Cardiac fibroblast (primary cell): ENCODE data around the gene IL11RA.
A peak's percentile ranks its signal among the peaks of the same experiment; 100 is the strongest.

Source experiments
- DNase-seq, 2 donors: peaks; one replicate each; pipeline versions ENCODE4 v3.0.0 to v3.0.0-alpha.2; 2010; ENCODE audit warnings: low read depth in 2 of 2
- H3K4me3 ChIP-seq, 2 donors: replicated peaks in 1 of 2; 1 replicate in 1 of 2; 2 replicates in 1 of 2; pipeline ENCODE4 v1.5.1; 2011; ENCODE audit warnings: low read depth in 2 of 2, low read length in 2 of 2, mild to moderate bottlenecking in 2 of 2, moderate library complexity in 1 of 2
- CTCF ChIP-seq: IDR thresholded peaks from one replicate; pipeline ENCODE4 v1.5.1; 2011; ENCODE audit warnings: low read depth, mild to moderate bottlenecking, low read length, inconsistent platforms

Gene IL11RA

GRCh38 chr9:34611251-34611810 lies 40.7 kb upstream of the IL11RA start:
- no peak for DNase-seq
- TF ChIP-seq CTCF = no peak
- peak overlapping the region; percentile 78 to 81 for H3K4me3 ChIP-seq

- peak; percentile 81 to 87 for DNase-seq
- TF ChIP-seq CTCF = no peak
- peak within 1 kb of the TSS; percentile 78 to 81 for H3K4me3 ChIP-seq
Measured at GRCh38 chr9:34611811-34612787, 39.9 kb upstream of the IL11RA start, which contains the start of gene RPP25L. Gene RPP25L, minus strand, starts transcription at chr9:34612097. Its CDS starts 801 bp downstream, at chr9:34611296.

- peak; percentile 92 for TF ChIP-seq CTCF
- DNase-seq = peak; percentile 79
- H3K4me3 ChIP-seq = peak overlapping the region; percentile 53 to 81
Measured at GRCh38 chr9:34612788-34613390, 39.1 kb upstream of the IL11RA start.

- H3K4me3 ChIP-seq = no peak overlapping the region
- no peak for TF ChIP-seq CTCF
- DNase-seq = no peak
Measured at GRCh38 chr9:34615132-34615531, 36.9 kb upstream of the IL11RA start.

GRCh38 chr9:34620061-34620994 lies 31.7 kb upstream of the IL11RA start, which contains the start of gene DCTN3:
Gene DCTN3, minus strand, starts transcription at chr9:34620495. Its CDS starts 31 bp downstream, at chr9:34620464.
- TF ChIP-seq CTCF = no peak
- peak; percentile 96 to 97 for DNase-seq

More at GRCh38 chr9:34620061-34620994, 31.7 kb upstream of the IL11RA start, which contains the start of gene DCTN3:
- peak within 1 kb of the TSS; percentile 90 to 92 for H3K4me3 ChIP-seq
